ENCODE data around the gene PI4K2A. TPM values are rescaled to one million over a fixed set of nuclear protein-coding genes. Genes with fewer than 3 reads are reported as not detected.
"Not testable (repeated sequence)": the region's sequence is repeated elsewhere in the genome, so short reads cannot be mapped to it uniquely, and the experiment has no call there.

The PI4K2A gene
- total and polyA plus RNA-seq, 2 donors (not counting 3 experiments of a cell fraction or from before 2014, with no cell fraction given) = 20.4 to 24.6 TPM

DNA sequence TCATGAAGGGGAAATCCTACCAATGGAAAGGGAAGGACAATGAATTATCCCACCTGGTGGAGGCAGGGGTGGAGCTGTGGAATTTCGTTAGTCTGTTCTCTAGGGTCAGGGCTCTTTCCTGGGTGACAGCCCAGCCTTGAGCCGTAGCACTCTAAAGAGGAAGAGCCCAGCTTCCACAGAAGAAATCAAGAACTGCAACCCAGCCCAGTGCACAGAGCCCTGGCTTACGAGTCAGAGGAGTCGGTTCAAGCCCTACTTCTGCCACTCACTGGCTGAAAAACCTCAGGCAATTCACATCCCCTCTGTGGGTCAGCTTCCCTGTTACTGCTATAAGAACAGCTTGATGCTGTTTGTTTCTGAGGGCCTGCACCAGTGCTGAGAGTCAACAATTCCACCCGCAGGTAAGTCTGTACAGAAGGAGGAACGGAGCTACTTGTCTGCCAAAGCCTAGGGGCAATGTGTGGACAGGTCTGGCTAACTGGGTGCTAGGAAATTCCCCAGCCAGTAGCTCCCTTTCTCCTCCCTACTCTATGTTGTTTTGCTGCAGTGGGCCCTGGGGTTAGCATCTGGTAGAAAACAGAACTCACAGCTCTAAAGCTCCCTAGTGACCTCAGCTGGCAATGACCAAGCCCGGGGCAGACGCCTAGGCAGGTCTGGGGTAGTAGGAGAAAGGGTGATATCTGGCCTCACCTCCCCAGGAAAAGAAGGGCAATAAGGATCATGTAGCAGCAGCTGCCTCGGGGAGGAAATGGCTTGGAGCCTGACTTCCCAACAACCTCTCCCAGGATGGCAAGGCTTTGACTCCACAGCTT, 43.3 kb downstream of the PI4K2A start:
- H4K20me1 ChIP-seq (replicated peaks; ENCODE audit: control insufficient read depth, extremely low read depth, insufficient read depth, low read length) = no peaks in the 10 kb centered on the region
- no peak overlapping the region for H3K27ac ChIP-seq (ENCODE audit: insufficient read depth, low read depth, low read length)
- no peak overlapping the region for H3K4me3 ChIP-seq (replicated peaks in 1 of 3; ENCODE audit: insufficient read depth in 1 of 3, low read depth in 1 of 3, low read length in 3 of 3)
- DNase-seq (ENCODE audit: low read depth, low spot score) (peak; percentile 62), FAIRE-seq (peak; percentile 49)
- H3K9ac ChIP-seq (replicated peaks; ENCODE audit: extremely low read depth, insufficient read depth, low read length) = no peak overlapping the region
- ChIA-PET CTCF (interaction anchor here (0.8 to 2.8 kb wide), 12 partner anchors 8 to 111 kb away, joined by 3 to 24 read pairs (median 6); partner anchors contain the start of gene ANKRD2), POLR2A (no interaction called here)
- H3K9me3 ChIP-seq (replicated peaks; ENCODE audit: control insufficient read depth, insufficient read depth, low read length) = no peaks in the 10 kb centered on the region
- no TSS peak for BruUV-seq (replicated peaks)
- H3K4me1 ChIP-seq (ENCODE audit: control insufficient read depth, extremely low read depth, insufficient read depth, low read length) = peaks cover 16% of the 10 kb centered on the region
- H3K4me2 ChIP-seq (ENCODE audit: insufficient read depth, low read length) = no peak overlapping the region
- no peak for TF ChIP-seq JUN (IDR thresholded peaks at IDR 0.05; ENCODE audit: borderline replicate concordance, insufficient read depth, insufficient read length, low read depth)
- TF ChIP-seq, protein P1, sequence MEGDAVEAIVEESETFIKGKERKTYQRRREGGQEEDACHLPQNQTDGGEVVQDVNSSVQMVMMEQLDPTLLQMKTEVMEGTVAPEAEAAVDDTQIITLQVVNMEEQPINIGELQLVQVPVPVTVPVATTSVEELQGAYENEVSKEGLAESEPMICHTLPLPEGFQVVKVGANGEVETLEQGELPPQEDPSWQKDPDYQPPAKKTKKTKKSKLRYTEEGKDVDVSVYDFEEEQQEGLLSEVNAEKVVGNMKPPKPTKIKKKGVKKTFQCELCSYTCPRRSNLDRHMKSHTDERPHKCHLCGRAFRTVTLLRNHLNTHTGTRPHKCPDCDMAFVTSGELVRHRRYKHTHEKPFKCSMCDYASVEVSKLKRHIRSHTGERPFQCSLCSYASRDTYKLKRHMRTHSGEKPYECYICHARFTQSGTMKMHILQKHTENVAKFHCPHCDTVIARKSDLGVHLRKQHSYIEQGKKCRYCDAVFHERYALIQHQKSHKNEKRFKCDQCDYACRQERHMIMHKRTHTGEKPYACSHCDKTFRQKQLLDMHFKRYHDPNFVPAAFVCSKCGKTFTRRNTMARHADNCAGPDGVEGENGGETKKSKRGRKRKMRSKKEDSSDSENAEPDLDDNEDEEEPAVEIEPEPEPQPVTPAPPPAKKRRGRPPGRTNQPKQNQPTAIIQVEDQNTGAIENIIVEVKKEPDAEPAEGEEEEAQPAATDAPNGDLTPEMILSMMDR (IDR thresholded peaks at IDR 0.05; ENCODE audit: extremely low read depth in 1 of 2, insufficient read depth in 1 of 2, low read depth in 1 of 2, low read length in 2 of 2) = no peak
- TF ChIP-seq, protein P2, sequence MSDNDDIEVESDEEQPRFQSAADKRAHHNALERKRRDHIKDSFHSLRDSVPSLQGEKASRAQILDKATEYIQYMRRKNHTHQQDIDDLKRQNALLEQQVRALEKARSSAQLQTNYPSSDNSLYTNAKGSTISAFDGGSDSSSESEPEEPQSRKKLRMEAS (IDR thresholded peaks at IDR 0.05; ENCODE audit: insufficient read depth, insufficient read length) = no peak
- no peak for TF ChIP-seq POLR2A (IDR thresholded peaks at IDR 0.05; ENCODE audit: low read depth, low read length)
- no peak for TF ChIP-seq POLR2AphosphoS5 (IDR thresholded peaks at IDR 0.05; ENCODE audit: insufficient read depth, low read depth, low read length)
- no peak for TF ChIP-seq GATA2 (IDR thresholded peaks at IDR 0.05; ENCODE audit: insufficient read depth, insufficient read length, low read depth, low read length)
- TF ChIP-seq MYC (IDR thresholded peaks at IDR 0.05; ENCODE audit: low read depth, low read length) = no peak
- no peak for TF ChIP-seq EZH2 (IDR thresholded peaks at IDR 0.05; ENCODE audit: borderline replicate concordance, low read depth, low read length, severe bottlenecking)
- no peak for TF ChIP-seq FOS (IDR thresholded peaks at IDR 0.05; ENCODE audit: borderline replicate concordance, insufficient read depth, low read length)
- no peaks in the 10 kb centered on the region for H3K27me3 ChIP-seq (ENCODE audit: control insufficient read depth in 2 of 2, insufficient read depth in 2 of 2, low read length in 2 of 2)
- no peaks in the 10 kb centered on the region for H3K79me2 ChIP-seq (ENCODE audit: control insufficient read depth, insufficient read depth, low read length)
- intact Hi-C loops (cut with micrococcal nuclease) (loop anchor here (1.0 kb wide), 1 partner anchor 111 kb away; the partner anchor contains the start of gene ANKRD2), dilution Hi-C loops (cut with MboI; ENCODE audit: extremely low pct_ligation_motif_present, low sequenced_read_pairs) (no loop called here)
- peak overlapping the region; percentile 5 for H2AFZ ChIP-seq (ENCODE audit: low read depth, low read length)
- no peaks in the 10 kb centered on the region for H3K9me1 ChIP-seq (replicated peaks; ENCODE audit: control insufficient read depth, extremely low read depth, insufficient read depth, low read length)
- no peaks in the 10 kb centered on the region for H3K36me3 ChIP-seq (ENCODE audit: control insufficient read depth in 2 of 2, extremely low read depth in 1 of 2, insufficient read depth in 2 of 2, low read length in 2 of 2)

DNA sequence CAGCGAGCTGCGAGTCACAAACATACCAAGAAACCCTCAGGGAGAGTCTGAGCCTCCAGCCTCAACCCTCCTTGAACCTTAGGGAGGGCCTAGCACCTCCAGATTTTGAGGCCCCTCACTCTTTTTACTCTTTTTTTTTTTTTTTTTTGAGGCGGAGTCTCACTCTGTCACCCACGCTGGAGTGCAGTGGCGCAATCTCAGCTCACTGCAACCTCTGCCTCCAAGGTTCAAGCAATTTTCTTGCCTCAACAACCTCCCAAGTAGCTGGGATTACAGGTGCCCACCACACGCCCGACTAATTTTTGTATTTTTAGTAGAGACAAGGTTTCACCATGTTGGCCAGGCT, 43.9 kb downstream of the PI4K2A start:
- H3K79me2 ChIP-seq (ENCODE audit: control insufficient read depth, insufficient read depth, low read length); FAIRE-seq; H3K9me1 ChIP-seq (replicated peaks; ENCODE audit: control insufficient read depth, extremely low read depth, insufficient read depth, low read length); dilution Hi-C loops (cut with MboI; ENCODE audit: extremely low pct_ligation_motif_present, low sequenced_read_pairs); POLR2A ChIA-PET; H3K4me2 ChIP-seq (ENCODE audit: insufficient read depth, low read length); H4K20me1 ChIP-seq (replicated peaks; ENCODE audit: control insufficient read depth, extremely low read depth, insufficient read depth, low read length); H3K4me3 ChIP-seq (replicated peaks in 1 of 3; ENCODE audit: insufficient read depth in 1 of 3, low read depth in 1 of 3, low read length in 3 of 3); H3K9me3 ChIP-seq (replicated peaks; ENCODE audit: control insufficient read depth, insufficient read depth, low read length); H3K9ac ChIP-seq (replicated peaks; ENCODE audit: extremely low read depth, insufficient read depth, low read length); BruUV-seq (replicated peaks); H3K36me3 ChIP-seq (ENCODE audit: control insufficient read depth in 2 of 2, extremely low read depth in 1 of 2, insufficient read depth in 2 of 2, low read length in 2 of 2); DNase-seq (ENCODE audit: low read depth, low spot score); H3K27ac ChIP-seq (ENCODE audit: insufficient read depth, low read depth, low read length); H3K27me3 ChIP-seq (ENCODE audit: control insufficient read depth in 2 of 2, insufficient read depth in 2 of 2, low read length in 2 of 2): not testable (repeated sequence)
- peaks cover 16% of the 10 kb centered on the region for H3K4me1 ChIP-seq (ENCODE audit: control insufficient read depth, extremely low read depth, insufficient read depth, low read length)
- CTCF ChIA-PET = interaction anchor here (1.0 to 2.8 kb wide), 10 partner anchors 8 to 112 kb away, joined by 3 to 24 read pairs (median 7); partner anchors contain the start of gene ANKRD2
- intact Hi-C loops (cut with micrococcal nuclease) = loop anchor here (1.0 kb wide), 1 partner anchor 112 kb away; the partner anchor contains the start of gene ANKRD2
- H2AFZ ChIP-seq (ENCODE audit: low read depth, low read length) = peak overlapping the region; percentile 5

Measured in endothelial cell of umbilical vein (primary cell).